ENCODE data around the gene PITHD1. TPM values are rescaled to one million over a fixed set of nuclear protein-coding genes. Genes with fewer than 3 reads are reported as not detected.

The PITHD1 gene
- total RNA-seq, 1 donor from 2014 or later: 53.2 TPM

- no peak overlapping the region for H3K9ac ChIP-seq (ENCODE audit: low read depth in 1 of 3, low read length in 3 of 3)
- H3K27me3 ChIP-seq (ENCODE audit: control insufficient read depth in 3 of 3, insufficient read depth in 3 of 3, low read length in 3 of 3): no peaks in the 10 kb centered on the region
- no peak overlapping the region for H3K4me3 ChIP-seq (ENCODE audit: low read length in 3 of 3)
- H3K36me3 ChIP-seq (ENCODE audit: control insufficient read depth in 3 of 3, insufficient read depth in 3 of 3, low read length in 3 of 3): peaks cover 15 to 19% (median 17%) of the 10 kb centered on the region in 3 donors
- peaks cover 35 to 51% (median 42%) of the 10 kb centered on the region in 3 donors for H3K4me1 ChIP-seq (ENCODE audit: control insufficient read depth in 3 of 3, insufficient read depth in 3 of 3, low read length in 3 of 3)
- no peak overlapping the region for H3K27ac ChIP-seq (ENCODE audit: low read depth, low read length)
- no peaks in the 10 kb centered on the region for H3K9me3 ChIP-seq (ENCODE audit: control insufficient read depth in 3 of 3, low read length in 3 of 3)
These were observed 18.5 kb downstream of the PITHD1 start for GRCh38 chr1:23796466-23797271.

GRCh38 chr1:23797478-23798448, 19.5 kb downstream of the PITHD1 start:
- H3K9ac ChIP-seq (ENCODE audit: low read depth in 1 of 3, low read length in 3 of 3): no peak overlapping the region
- H3K27ac ChIP-seq (ENCODE audit: low read depth, low read length): no peak overlapping the region
- H3K4me1 ChIP-seq (ENCODE audit: control insufficient read depth in 3 of 3, insufficient read depth in 3 of 3, low read length in 3 of 3): peaks cover 25 to 46% (median 33%) of the 10 kb centered on the region in 3 donors
- H3K9me3 ChIP-seq (ENCODE audit: control insufficient read depth in 3 of 3, low read length in 3 of 3): no peaks in the 10 kb centered on the region
- H3K4me3 ChIP-seq (ENCODE audit: low read length in 3 of 3): no peak overlapping the region
- H3K36me3 ChIP-seq (ENCODE audit: control insufficient read depth in 3 of 3, insufficient read depth in 3 of 3, low read length in 3 of 3): peaks cover 15 to 22% (median 19%) of the 10 kb centered on the region in 3 donors
- no peaks in the 10 kb centered on the region for H3K27me3 ChIP-seq (ENCODE audit: control insufficient read depth in 3 of 3, insufficient read depth in 3 of 3, low read length in 3 of 3)

- no peaks in the 10 kb centered on the region for H3K27me3 ChIP-seq (ENCODE audit: control insufficient read depth in 3 of 3, insufficient read depth in 3 of 3, low read length in 3 of 3)
- peaks cover 19 to 37% (median 25%) of the 10 kb centered on the region in 3 donors for H3K4me1 ChIP-seq (ENCODE audit: control insufficient read depth in 3 of 3, insufficient read depth in 3 of 3, low read length in 3 of 3)
- H3K9ac ChIP-seq (ENCODE audit: low read depth in 1 of 3, low read length in 3 of 3): peak overlapping the region in 1 of 3 donors; percentile 85
- H3K27ac ChIP-seq (ENCODE audit: low read depth, low read length): peak overlapping the region; percentile 88
- no peaks in the 10 kb centered on the region for H3K9me3 ChIP-seq (ENCODE audit: control insufficient read depth in 3 of 3, low read length in 3 of 3)
- peaks cover 9 to 23% (median 20%) of the 10 kb centered on the region in 3 donors for H3K36me3 ChIP-seq (ENCODE audit: control insufficient read depth in 3 of 3, insufficient read depth in 3 of 3, low read length in 3 of 3)
- H3K4me3 ChIP-seq (ENCODE audit: low read length in 3 of 3): no peak overlapping the region
These were observed 20.5 kb downstream of the PITHD1 start for GRCh38 chr1:23798662-23799142.

- H3K9me3 ChIP-seq (ENCODE audit: control insufficient read depth in 3 of 3, low read length in 3 of 3): no peaks in the 10 kb centered on the region
- peaks cover 19 to 37% (median 25%) of the 10 kb centered on the region in 3 donors for H3K4me1 ChIP-seq (ENCODE audit: control insufficient read depth in 3 of 3, insufficient read depth in 3 of 3, low read length in 3 of 3)
- peak overlapping the region; percentile 88 for H3K27ac ChIP-seq (ENCODE audit: low read depth, low read length)
- H3K4me3 ChIP-seq (ENCODE audit: low read length in 3 of 3): peak overlapping the region; percentile 76 to 90 (median 87)
- peaks cover 12 to 25% (median 23%) of the 10 kb centered on the region in 3 donors for H3K36me3 ChIP-seq (ENCODE audit: control insufficient read depth in 3 of 3, insufficient read depth in 3 of 3, low read length in 3 of 3)
- peak overlapping the region in 2 of 3 donors; percentile 85 for H3K9ac ChIP-seq (ENCODE audit: low read depth in 1 of 3, low read length in 3 of 3)
- H3K27me3 ChIP-seq (ENCODE audit: control insufficient read depth in 3 of 3, insufficient read depth in 3 of 3, low read length in 3 of 3): no peaks in the 10 kb centered on the region
These were observed 21.0 kb downstream of the PITHD1 start for GRCh38 chr1:23799255-23799569.

- Histone ChIP-seq H3K9ac (ENCODE audit: low read depth in 1 of 3, low read length in 3 of 3) (peak overlapping the region; percentile 79 to 85 (median 85)), H3K36me3 (ENCODE audit: control insufficient read depth in 3 of 3, insufficient read depth in 3 of 3, low read length in 3 of 3) (peaks cover 12 to 29% (median 27%) of the 10 kb centered on the region in 3 donors), H3K27ac (ENCODE audit: low read depth, low read length) (peak overlapping the region; percentile 88), H3K9me3 (ENCODE audit: control insufficient read depth in 3 of 3, low read length in 3 of 3) (no peaks in the 10 kb centered on the region), H3K27me3 (ENCODE audit: control insufficient read depth in 3 of 3, insufficient read depth in 3 of 3, low read length in 3 of 3) (no peaks in the 10 kb centered on the region), H3K4me1 (ENCODE audit: control insufficient read depth in 3 of 3, insufficient read depth in 3 of 3, low read length in 3 of 3) (peaks cover 19 to 37% (median 25%) of the 10 kb centered on the region in 3 donors), H3K4me3 (ENCODE audit: low read length in 3 of 3) (peak overlapping the region; percentile 76 to 90 (median 87))
These were observed 21.6 kb downstream of the PITHD1 start for GRCh38 chr1:23799570-23800399.

- H3K9me3 ChIP-seq (ENCODE audit: control insufficient read depth in 3 of 3, low read length in 3 of 3): no peaks in the 10 kb centered on the region
- peak within 1 kb of the TSS; percentile 85 to 90 (median 87) for H3K4me3 ChIP-seq (ENCODE audit: low read length in 3 of 3)
- peak within 1 kb of the TSS; percentile 85 to 87 (median 86) for H3K9ac ChIP-seq (ENCODE audit: low read depth in 1 of 3, low read length in 3 of 3)
- no peaks in the 10 kb centered on the region for H3K27me3 ChIP-seq (ENCODE audit: control insufficient read depth in 3 of 3, insufficient read depth in 3 of 3, low read length in 3 of 3)
- peaks cover 19 to 34% (median 34%) of the 10 kb centered on the region in 3 donors for H3K36me3 ChIP-seq (ENCODE audit: control insufficient read depth in 3 of 3, insufficient read depth in 3 of 3, low read length in 3 of 3)
- peak within 1 kb of the TSS; percentile 88 for H3K27ac ChIP-seq (ENCODE audit: low read depth, low read length)
- peaks cover 19 to 37% (median 25%) of the 10 kb centered on the region in 3 donors for H3K4me1 ChIP-seq (ENCODE audit: control insufficient read depth in 3 of 3, insufficient read depth in 3 of 3, low read length in 3 of 3)
These were observed 22.5 kb downstream of the PITHD1 start, which contains the start of gene GALE for GRCh38 chr1:23800400-23801337. Gene GALE (minus strand): TSS chr1:23800754. CDS start chr1:23799007, 1,747 bp downstream.

GRCh38 chr1:23801338-23801748, 23.1 kb downstream of the PITHD1 start:
- H3K9me3 ChIP-seq (ENCODE audit: control insufficient read depth in 3 of 3, low read length in 3 of 3): no peaks in the 10 kb centered on the region
- H3K36me3 ChIP-seq (ENCODE audit: control insufficient read depth in 3 of 3, insufficient read depth in 3 of 3, low read length in 3 of 3): peaks cover 17 to 33% (median 33%) of the 10 kb centered on the region in 3 donors
- H3K9ac ChIP-seq (ENCODE audit: low read depth in 1 of 3, low read length in 3 of 3): peak overlapping the region; percentile 79 to 87 (median 86)
- peak overlapping the region; percentile 83 to 87 (median 85) for H3K4me3 ChIP-seq (ENCODE audit: low read length in 3 of 3)
- peak overlapping the region; percentile 88 for H3K27ac ChIP-seq (ENCODE audit: low read depth, low read length)
- H3K4me1 ChIP-seq (ENCODE audit: control insufficient read depth in 3 of 3, insufficient read depth in 3 of 3, low read length in 3 of 3): peaks cover 19 to 37% (median 25%) of the 10 kb centered on the region in 3 donors
- no peaks in the 10 kb centered on the region for H3K27me3 ChIP-seq (ENCODE audit: control insufficient read depth in 3 of 3, insufficient read depth in 3 of 3, low read length in 3 of 3)

GRCh38 chr1:23801876-23802275, 23.7 kb downstream of the PITHD1 start:
- H3K4me1 ChIP-seq (ENCODE audit: control insufficient read depth in 3 of 3, insufficient read depth in 3 of 3, low read length in 3 of 3): peaks cover 19 to 37% (median 25%) of the 10 kb centered on the region in 3 donors
- H3K9ac ChIP-seq (ENCODE audit: low read depth in 1 of 3, low read length in 3 of 3): peak overlapping the region in 2 of 3 donors; percentile 79 to 86
- no peaks in the 10 kb centered on the region for H3K9me3 ChIP-seq (ENCODE audit: control insufficient read depth in 3 of 3, low read length in 3 of 3)
- no peaks in the 10 kb centered on the region for H3K27me3 ChIP-seq (ENCODE audit: control insufficient read depth in 3 of 3, insufficient read depth in 3 of 3, low read length in 3 of 3)
- H3K36me3 ChIP-seq (ENCODE audit: control insufficient read depth in 3 of 3, insufficient read depth in 3 of 3, low read length in 3 of 3): peaks cover 20 to 34% (median 31%) of the 10 kb centered on the region in 3 donors
- no peak overlapping the region for H3K4me3 ChIP-seq (ENCODE audit: low read length in 3 of 3)
- H3K27ac ChIP-seq (ENCODE audit: low read depth, low read length): no peak overlapping the region

All from skeletal muscle tissue (tissue), 4 donors.